ENCODE data around the gene SERPINA6. TPM values are rescaled to one million over a fixed set of nuclear protein-coding genes. Genes with fewer than 3 reads are reported as not detected.

Gene SERPINA6
- total RNA-seq, 1 experiment from 2014 or later: 0.32 TPM

GRCh38 chr14:94317259-94317658 is 5.9 kb downstream of the SERPINA6 start:
- TF ChIP-seq CTCF (IDR thresholded peaks at IDR 0.05; ENCODE audit: insufficient read depth in 1 of 2, low read depth in 1 of 2, low read length in 1 of 2, severe bottlenecking in 1 of 2, unreplicated experiment in 1 of 2): no peak
- ChIA-PET POLR2A (no interaction called here), CTCF (no interaction called here)
- Histone ChIP-seq H3K9me3 (no peaks in the 10 kb centered on the region), H3K36me3 (ENCODE audit: control insufficient read depth, insufficient read depth, low read length) (no peaks in the 10 kb centered on the region), H3K4me3 (ENCODE audit: low read depth, low read length) (no peak overlapping the region), H3K4me1 (peaks cover 6% of the 10 kb centered on the region), H3K27me3 (replicated peaks; ENCODE audit: control insufficient read depth, insufficient read depth, low read length) (no peaks in the 10 kb centered on the region)
- H3K4me1 Mint-ChIP-seq (ENCODE audit: low read depth, unreplicated experiment): peaks cover 4% of the 10 kb centered on the region
- no peaks in the 10 kb centered on the region for H3K27me3 Mint-ChIP-seq (ENCODE audit: insufficient read depth, unreplicated experiment)
- intact Hi-C loops (cut with micrococcal nuclease; ENCODE audit: unreplicated experiment): no loop called here
- DNase-seq: no peak
- H3K27ac Mint-ChIP-seq (ENCODE audit: unreplicated experiment): no peak overlapping the region
- BruUV-seq (replicated peaks): no TSS peak
- no peaks in the 10 kb centered on the region for H3K9me3 Mint-ChIP-seq (ENCODE audit: unreplicated experiment)
- H3K4me3 Mint-ChIP-seq (ENCODE audit: unreplicated experiment): no peak overlapping the region
- peaks cover 4% of the 10 kb centered on the region for H3K36me3 Mint-ChIP-seq (ENCODE audit: insufficient read depth, unreplicated experiment)

GRCh38 chr14:94316692-94317091 is 6.4 kb downstream of the SERPINA6 start:
- Histone ChIP-seq H3K36me3 (ENCODE audit: control insufficient read depth, insufficient read depth, low read length) (no peaks in the 10 kb centered on the region), H3K4me1 (peaks cover 6% of the 10 kb centered on the region), H3K9me3 (no peaks in the 10 kb centered on the region), H3K4me3 (ENCODE audit: low read depth, low read length) (no peak overlapping the region), H3K27me3 (replicated peaks; ENCODE audit: control insufficient read depth, insufficient read depth, low read length) (no peaks in the 10 kb centered on the region)
- H3K4me1 Mint-ChIP-seq (ENCODE audit: low read depth, unreplicated experiment): peaks cover 4% of the 10 kb centered on the region
- POLR2A ChIA-PET: no interaction called here
- H3K36me3 Mint-ChIP-seq (ENCODE audit: insufficient read depth, unreplicated experiment): peaks cover 4% of the 10 kb centered on the region
- CTCF ChIA-PET: no interaction called here
- no peaks in the 10 kb centered on the region for H3K9me3 Mint-ChIP-seq (ENCODE audit: unreplicated experiment)
- DNase-seq: no peak
- no peak overlapping the region for H3K27ac Mint-ChIP-seq (ENCODE audit: unreplicated experiment)
- intact Hi-C loops (cut with micrococcal nuclease; ENCODE audit: unreplicated experiment): no loop called here
- no TSS peak for BruUV-seq (replicated peaks)
- no peaks in the 10 kb centered on the region for H3K27me3 Mint-ChIP-seq (ENCODE audit: insufficient read depth, unreplicated experiment)
- H3K4me3 Mint-ChIP-seq (ENCODE audit: unreplicated experiment): no peak overlapping the region
- TF ChIP-seq CTCF (IDR thresholded peaks at IDR 0.05; ENCODE audit: insufficient read depth in 1 of 2, low read depth in 1 of 2, low read length in 1 of 2, severe bottlenecking in 1 of 2, unreplicated experiment in 1 of 2): no peak

GRCh38 chr14:94314890-94315289 is 8.2 kb downstream of the SERPINA6 start:
- no peak for DNase-seq
- no TSS peak for BruUV-seq (replicated peaks)
- Mint-ChIP-seq H3K36me3 (ENCODE audit: insufficient read depth, unreplicated experiment) (no peaks in the 10 kb centered on the region), H3K27me3 (ENCODE audit: insufficient read depth, unreplicated experiment) (no peaks in the 10 kb centered on the region), H3K27ac (ENCODE audit: unreplicated experiment) (no peak overlapping the region), H3K9me3 (ENCODE audit: unreplicated experiment) (no peaks in the 10 kb centered on the region), H3K4me3 (ENCODE audit: unreplicated experiment) (no peak overlapping the region), H3K4me1 (ENCODE audit: low read depth, unreplicated experiment) (no peaks in the 10 kb centered on the region)
- Histone ChIP-seq H3K4me1 (no peaks in the 10 kb centered on the region; the same call in 1 of the 2 replicates), H3K27me3 (replicated peaks; ENCODE audit: control insufficient read depth, insufficient read depth, low read length) (no peaks in the 10 kb centered on the region), H3K9me3 (no peaks in the 10 kb centered on the region), H3K36me3 (ENCODE audit: control insufficient read depth, insufficient read depth, low read length) (no peaks in the 10 kb centered on the region), H3K4me3 (ENCODE audit: low read depth, low read length) (no peak overlapping the region)
- TF ChIP-seq CTCF (IDR thresholded peaks at IDR 0.05; ENCODE audit: insufficient read depth in 1 of 2, low read depth in 1 of 2, low read length in 1 of 2, severe bottlenecking in 1 of 2, unreplicated experiment in 1 of 2): no peak
- ChIA-PET POLR2A (no interaction called here), CTCF (interaction anchor here (0.7 kb wide), 1 partner anchor 171 kb away, joined by 3 read pairs; no protein-coding TSS in a partner anchor)
- intact Hi-C loops (cut with micrococcal nuclease; ENCODE audit: unreplicated experiment): no loop called here

All from Caco-2 (cell line).